GM19372 (cell line): ENCODE results near the gene COL28A1.

Source experiments
- ATAC-seq: cut with Tn5 transposase; IDR thresholded peaks from one replicate; pipeline ENCODE4 v1.9.1; 2021; ENCODE audit warnings: mild to moderate bottlenecking, low read depth, moderate library complexity; ENCODE audit not compliant: unreplicated experiment

The COL28A1 gene

GRCh38 chr7:7535691-7536090, at the start of gene COL28A1:
COL28A1 (minus strand) TSS chr7:7535873; CDS start chr7:7532875, 2,998 bp downstream.
- ATAC-seq, result no peak

GRCh38 chr7:7584653-7585052, 49.0 kb upstream of the COL28A1 start:
- ATAC-seq, result no peak

- no peak for ATAC-seq
Observed at GRCh38 chr7:7583731-7584130, 48.1 kb upstream of the COL28A1 start.

GRCh38 chr7:7582596-7582995, 46.9 kb upstream of the COL28A1 start:
- no peak for ATAC-seq

- no peak for ATAC-seq
Observed at GRCh38 chr7:7581531-7582179, 46.0 kb upstream of the COL28A1 start.

GRCh38 chr7:7579638-7580037, 44.0 kb upstream of the COL28A1 start:
- ATAC-seq, result no peak

- ATAC-seq, result peak; percentile 67
Observed at GRCh38 chr7:7577888-7578287, 42.2 kb upstream of the COL28A1 start.

GRCh38 chr7:7576344-7576743, 40.7 kb upstream of the COL28A1 start:
- no peak for ATAC-seq

GRCh38 chr7:7573701-7574100, 38.0 kb upstream of the COL28A1 start:
- no peak for ATAC-seq

- ATAC-seq, result no peak
Observed at GRCh38 chr7:7570584-7570983, 34.9 kb upstream of the COL28A1 start.

- no peak for ATAC-seq
Observed at GRCh38 chr7:7569615-7570014, 33.9 kb upstream of the COL28A1 start.

GRCh38 chr7:7569081-7569527, 33.4 kb upstream of the COL28A1 start:
- ATAC-seq, result peak; percentile 38

- no peak for ATAC-seq
Observed at GRCh38 chr7:7568553-7568952, 32.9 kb upstream of the COL28A1 start.

- no peak for ATAC-seq
Observed at GRCh38 chr7:7567898-7568531, 32.3 kb upstream of the COL28A1 start.

- ATAC-seq, result peak; percentile 71
Observed at GRCh38 chr7:7566651-7567611, 31.3 kb upstream of the COL28A1 start, which contains the start of gene MIOS. MIOS (plus strand) TSS chr7:7566884; CDS start chr7:7572476, 5,592 bp downstream.

- peak; percentile 24 for ATAC-seq
Observed at GRCh38 chr7:7565746-7566650, 30.3 kb upstream of the COL28A1 start.

- no peak for ATAC-seq
Observed at GRCh38 chr7:7565018-7565680, 29.5 kb upstream of the COL28A1 start.

- no peak for ATAC-seq
Observed at GRCh38 chr7:7564323-7564780, 28.7 kb upstream of the COL28A1 start.

GRCh38 chr7:7563813-7564212, 28.1 kb upstream of the COL28A1 start:
- no peak for ATAC-seq
